Smooth muscle cell of the coronary artery (primary cell): ENCODE results near the gene NKX1-2. TPM values are rescaled to one million over a fixed set of nuclear protein-coding genes. Genes with fewer than 3 reads are reported as not detected.

ENCODE experiments used
- total RNA-seq: library from RNA; depleted of rRNA; stranded (reverse); fragments of >200 nt; gene quantifications from 2 replicates; pipeline ENCODE4 v1.2.3, GENCODE V29; 2014; ENCODE audit warnings: low replicate concordance

The NKX1-2 gene
- total RNA-seq = not detected in 2 replicates

GRCh38 chr10:124450012-124450782 lies at the start of gene NKX1-2:
NKX1-2 (minus strand) TSS chr10:124450035; CDS start chr10:124449943, 92 bp downstream.

GRCh38 chr10:124461642-124462347 lies 12.0 kb upstream of the NKX1-2 start, which contains the start of gene LHPP:
LHPP (plus strand) TSS chr10:124461823; CDS start chr10:124461863, 40 bp downstream.

GRCh38 chr10:124418726-124419501 lies 30.9 kb downstream of the NKX1-2 start, which contains the start of gene OAT:
OAT (minus strand) TSS chr10:124418923; CDS start chr10:124412171, 6,752 bp downstream.

Other genes starting within 250 kb of the NKX1-2 start
- gene OAT, start 31.1 kb downstream of the NKX1-2 start, total RNA-seq = 120 and 207 TPM in 2 replicates
- 5.7 and 8.1 TPM in 2 replicates for gene LHPP, start 11.8 kb upstream of the NKX1-2 start, total RNA-seq